Measurements from ENCODE around the gene CAMK4. TPM values are rescaled to one million over a fixed set of nuclear protein-coding genes. Genes with fewer than 3 reads are reported as not detected.

Gene CAMK4
- total RNA-seq, 1 experiment from 2014 or later: 10.2 TPM

- ChIA-PET RAD21 (ENCODE audit: low non-redundant PET in 1 of 2, low total read pairs in 2 of 2, uncharacterized antibody in 2 of 2, unreplicated experiment in 2 of 2) (no interaction called here), POLR2A (no interaction called here), CTCF (no interaction called here)
- ATAC-seq: no peak
- no TSS peak for BruUV-seq (replicated peaks)
- no peaks in the 10 kb centered on the region for H3K36me3 ChIP-seq (ENCODE audit: control insufficient read depth in 1 of 2, insufficient read depth in 2 of 2, low read length in 2 of 2)
- H3K9me3 ChIP-seq (ENCODE audit: control insufficient read depth in 1 of 2, insufficient read depth in 1 of 2, low read depth in 1 of 2, low read length in 2 of 2): no peaks in the 10 kb centered on the region
- TF ChIP-seq SIN3A (IDR thresholded peaks at IDR 0.05; ENCODE audit: low read depth): no peak
- TF ChIP-seq EGR1 (IDR thresholded peaks at IDR 0.05; ENCODE audit: low read depth): no peak
- TF ChIP-seq, protein P1, sequence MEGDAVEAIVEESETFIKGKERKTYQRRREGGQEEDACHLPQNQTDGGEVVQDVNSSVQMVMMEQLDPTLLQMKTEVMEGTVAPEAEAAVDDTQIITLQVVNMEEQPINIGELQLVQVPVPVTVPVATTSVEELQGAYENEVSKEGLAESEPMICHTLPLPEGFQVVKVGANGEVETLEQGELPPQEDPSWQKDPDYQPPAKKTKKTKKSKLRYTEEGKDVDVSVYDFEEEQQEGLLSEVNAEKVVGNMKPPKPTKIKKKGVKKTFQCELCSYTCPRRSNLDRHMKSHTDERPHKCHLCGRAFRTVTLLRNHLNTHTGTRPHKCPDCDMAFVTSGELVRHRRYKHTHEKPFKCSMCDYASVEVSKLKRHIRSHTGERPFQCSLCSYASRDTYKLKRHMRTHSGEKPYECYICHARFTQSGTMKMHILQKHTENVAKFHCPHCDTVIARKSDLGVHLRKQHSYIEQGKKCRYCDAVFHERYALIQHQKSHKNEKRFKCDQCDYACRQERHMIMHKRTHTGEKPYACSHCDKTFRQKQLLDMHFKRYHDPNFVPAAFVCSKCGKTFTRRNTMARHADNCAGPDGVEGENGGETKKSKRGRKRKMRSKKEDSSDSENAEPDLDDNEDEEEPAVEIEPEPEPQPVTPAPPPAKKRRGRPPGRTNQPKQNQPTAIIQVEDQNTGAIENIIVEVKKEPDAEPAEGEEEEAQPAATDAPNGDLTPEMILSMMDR (IDR thresholded peaks at IDR 0.05 in 2 of 3, conservative IDR thresholded peaks at IDR 0.05 in 1 of 3; ENCODE audit: borderline replicate concordance in 1 of 3, insufficient read depth in 1 of 3, low read depth in 2 of 3, low read length in 2 of 3): no peak
- TF ChIP-seq EZH2 (IDR thresholded peaks at IDR 0.05): no peak
- TF ChIP-seq CBX3 (IDR thresholded peaks at IDR 0.05; ENCODE audit: low read depth): no peak
- TF ChIP-seq CEBPB (IDR thresholded peaks at IDR 0.05; ENCODE audit: low read depth): no peak
- no peaks in the 10 kb centered on the region for H3K79me2 ChIP-seq (ENCODE audit: insufficient read depth, low read length)
- no peak overlapping the region for H3K4me2 ChIP-seq (ENCODE audit: low read length)
- no peak overlapping the region for H3K27ac ChIP-seq (ENCODE audit: low read depth, low read length)
- intact Hi-C loops (cut with micrococcal nuclease): no loop called here
- H4K20me1 ChIP-seq (ENCODE audit: insufficient read depth): no peaks in the 10 kb centered on the region
- no peak for DNase-seq (ENCODE audit: low read depth, low spot score)
- no peak overlapping the region for H3K9ac ChIP-seq (ENCODE audit: low read length)
- no peak overlapping the region for H2AFZ ChIP-seq (ENCODE audit: low read depth, low read length, poor library complexity, severe bottlenecking)
- no peak overlapping the region for H3K4me3 ChIP-seq (replicated peaks in 1 of 2; ENCODE audit: low read depth in 1 of 2, low read length in 2 of 2)
- H3K27me3 ChIP-seq (ENCODE audit: insufficient read depth, low read length): 0 out of 2 replicates have a peak, but pooled peaks cover 5% of the 10 kb centered on the region
- H3K4me1 ChIP-seq (ENCODE audit: control insufficient read depth in 1 of 2, insufficient read depth in 2 of 2, low read length in 2 of 2): no peaks in the 10 kb centered on the region
- H3K9me2 ChIP-seq (ENCODE audit: insufficient read depth): no peaks in the 10 kb centered on the region
Measured at GRCh38 chr5:111252799-111253545, 28.8 kb downstream of the CAMK4 start.

DNA sequence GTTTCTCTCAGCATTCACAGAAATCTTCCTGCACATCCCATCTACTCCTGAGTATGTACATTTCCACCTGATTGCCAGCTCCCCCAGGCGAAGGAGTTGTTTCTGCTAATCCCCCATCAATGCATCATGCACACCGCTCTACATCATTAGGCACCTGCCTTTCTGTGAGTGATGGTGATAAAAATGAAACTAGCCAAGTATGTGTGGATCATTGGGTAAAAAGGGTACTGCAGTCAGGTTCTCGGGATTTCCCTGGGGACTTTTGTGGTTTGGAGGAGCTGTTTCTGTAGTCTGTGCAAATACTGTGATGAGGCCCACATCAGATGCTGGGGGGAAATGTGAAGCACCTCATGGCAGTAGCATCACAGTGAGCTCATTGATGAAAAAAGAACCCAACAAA, 30.4 kb downstream of the CAMK4 start:
- RAD21 ChIA-PET (ENCODE audit: low non-redundant PET in 1 of 2, low total read pairs in 2 of 2, uncharacterized antibody in 2 of 2, unreplicated experiment in 2 of 2): no interaction called here
- intact Hi-C loops (cut with micrococcal nuclease): no loop called here
- Histone ChIP-seq H3K4me3 (replicated peaks in 1 of 2; ENCODE audit: low read depth in 1 of 2, low read length in 2 of 2) (no peak overlapping the region), H3K9me2 (ENCODE audit: insufficient read depth) (no peaks in the 10 kb centered on the region), H3K36me3 (ENCODE audit: control insufficient read depth in 1 of 2, insufficient read depth in 2 of 2, low read length in 2 of 2) (no peaks in the 10 kb centered on the region), H2AFZ (ENCODE audit: low read depth, low read length, poor library complexity, severe bottlenecking) (no peak overlapping the region), H3K27me3 (ENCODE audit: insufficient read depth, low read length) (0 out of 2 replicates have a peak, but pooled peaks cover 5% of the 10 kb centered on the region), H3K4me1 (ENCODE audit: control insufficient read depth in 1 of 2, insufficient read depth in 2 of 2, low read length in 2 of 2) (0 out of 4 replicates have a peak, but pooled peaks cover 0 to 4% of the 10 kb centered on the region in 2 experiments), H3K9me3 (ENCODE audit: control insufficient read depth in 1 of 2, insufficient read depth in 1 of 2, low read depth in 1 of 2, low read length in 2 of 2) (no peaks in the 10 kb centered on the region), H4K20me1 (ENCODE audit: insufficient read depth) (no peaks in the 10 kb centered on the region), H3K4me2 (ENCODE audit: low read length) (no peak overlapping the region), H3K27ac (ENCODE audit: low read depth, low read length) (no peak overlapping the region), H3K79me2 (ENCODE audit: insufficient read depth, low read length) (no peaks in the 10 kb centered on the region), H3K9ac (ENCODE audit: low read length) (no peak overlapping the region)
- ATAC-seq (no peak), DNase-seq (ENCODE audit: low read depth, low spot score) (no peak)
- no TSS peak for BruUV-seq (replicated peaks)
- no peak for TF ChIP-seq POLR2A (IDR thresholded peaks at IDR 0.05; ENCODE audit: borderline replicate concordance, extremely low read depth, insufficient read depth, insufficient read length)
- no peak for TF ChIP-seq EZH2phosphoT487 (IDR thresholded peaks at IDR 0.05; ENCODE audit: borderline replicate concordance)
- TF ChIP-seq, protein P1 (IDR thresholded peaks at IDR 0.05 in 2 of 3, conservative IDR thresholded peaks at IDR 0.05 in 1 of 3; ENCODE audit: borderline replicate concordance in 1 of 3, insufficient read depth in 1 of 3, low read depth in 2 of 3, low read length in 2 of 3): no peak
- CTCF ChIA-PET: no interaction called here
- POLR2A ChIA-PET: no interaction called here

All from HCT116 (cell line).